GM12891 (cell line): Measurements from ENCODE around the gene OXCT2.
A peak's percentile ranks its signal among the peaks of the same experiment; 100 is the strongest.
"Not testable (repeated sequence)": the region's sequence is repeated elsewhere in the genome, so short reads cannot be mapped to it uniquely, and the experiment has no call there.

ENCODE experiments used
- DNase-seq: peaks from one replicate; pipeline ENCODE4 v3.0.0; 2011; ENCODE audit warnings: low spot score; ENCODE audit not compliant: insufficient read length
- FAIRE-seq: peaks from 2 replicates; lab custom pipeline; 2011; peaks lifted over from hg19 to GRCh38; lab: Jason Lieb, UNC
- PAX5 ChIP-seq: IDR thresholded peaks from 2 replicates; pipeline ENCODE4 v1.6.1; 2011; ENCODE audit warnings: low read length, moderate library complexity, mild to moderate bottlenecking; ENCODE audit not compliant: insufficient read depth, severe bottlenecking
- POLR2A ChIP-seq: IDR thresholded peaks from 2 replicates; pipeline ENCODE4 v1.6.1; 2011; ENCODE audit warnings: low read depth, low read length, control low read depth
- POLR2AphosphoS5 ChIP-seq: IDR thresholded peaks from 2 replicates; pipeline ENCODE4 v1.6.1; 2011; ENCODE audit warnings: low read depth, low read length, control low read depth
- POU2F2 ChIP-seq: IDR thresholded peaks from 2 replicates; pipeline ENCODE4 v1.6.1; 2011; ENCODE audit warnings: low read depth, mild to moderate bottlenecking, control low read depth, low read length, moderate library complexity
- SPI1 ChIP-seq: IDR thresholded peaks from 2 replicates; pipeline ENCODE4 v1.6.1; 2011; ENCODE audit warnings: low read depth, low read length, control low read depth
- TAF1 ChIP-seq: IDR thresholded peaks from 2 replicates; pipeline ENCODE4 v1.6.1; 2011; ENCODE audit warnings: low read depth, low read length, control low read depth

OXCT2 gene

DNA sequence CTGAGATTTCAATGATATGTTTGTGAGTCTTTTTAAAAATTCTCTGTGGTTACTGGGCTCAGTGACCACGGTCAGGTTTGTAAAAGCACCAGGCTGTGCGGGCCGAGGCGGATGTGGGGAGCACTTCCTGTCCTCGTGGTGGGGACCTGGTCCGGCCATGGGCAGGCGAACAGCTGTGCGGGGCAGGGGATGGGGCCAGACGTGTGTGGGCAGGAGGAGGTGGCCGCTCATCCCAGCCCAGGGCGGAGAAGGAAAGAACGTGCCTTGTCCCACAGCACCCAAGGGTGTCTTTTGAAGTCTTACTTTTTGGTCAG lies 5.2 kb upstream of the OXCT2 start:
- no peak for DNase-seq
- TF ChIP-seq POLR2A (no peak), POLR2AphosphoS5 (no peak), PAX5 (no peak), POU2F2 (no peak), SPI1 (0 out of 2 replicates have a peak, but pooled peaks have one; percentile 17), TAF1 (no peak)
- FAIRE-seq: peak; percentile 51

DNA sequence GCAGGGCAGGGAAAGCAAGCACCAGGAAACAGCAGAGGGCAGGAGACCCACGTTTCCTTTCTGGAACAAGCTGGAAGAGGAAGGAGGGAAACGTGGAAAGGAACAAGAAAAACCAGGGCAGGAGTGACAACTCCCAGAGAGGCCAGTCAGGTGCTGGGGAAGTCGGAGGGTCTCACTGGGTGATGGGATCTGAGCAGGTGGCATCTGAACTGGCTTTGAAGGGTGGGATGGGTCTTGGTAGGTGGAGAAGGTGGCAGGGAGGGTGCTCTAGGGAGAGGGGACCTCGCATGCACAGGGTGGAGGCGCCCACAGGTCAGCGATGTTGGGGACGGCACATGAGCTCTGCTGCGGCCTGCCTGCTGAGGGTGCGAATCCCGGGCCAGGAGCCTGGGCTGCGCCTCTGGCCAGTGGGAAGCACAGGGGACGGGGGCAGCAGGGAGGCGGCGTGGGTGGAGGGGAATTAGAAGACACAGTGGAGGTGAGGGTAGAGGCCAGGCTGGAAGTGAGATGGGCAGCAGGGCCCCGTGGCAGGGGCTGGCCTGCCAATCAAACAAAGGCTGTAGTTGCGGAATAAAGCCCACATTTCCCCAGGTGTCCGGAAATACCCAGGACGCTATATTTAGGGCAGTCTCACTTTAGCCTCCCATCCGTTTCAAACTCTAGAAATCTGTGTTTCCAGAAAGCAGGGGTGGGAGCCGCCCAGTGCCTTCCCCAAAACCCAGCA lies 4.7 kb upstream of the OXCT2 start:
- DNase-seq: not testable (repeated sequence)
- peak; percentile 92 for FAIRE-seq

- not testable (repeated sequence) for FAIRE-seq, DNase-seq
These were observed 4.0 kb upstream of the OXCT2 start for GRCh38 chr1:39775141-39775540.

- FAIRE-seq: peak; percentile 89
- DNase-seq: not testable (repeated sequence)
These were observed 2.3 kb upstream of the OXCT2 start for GRCh38 chr1:39773369-39773979.

DNA sequence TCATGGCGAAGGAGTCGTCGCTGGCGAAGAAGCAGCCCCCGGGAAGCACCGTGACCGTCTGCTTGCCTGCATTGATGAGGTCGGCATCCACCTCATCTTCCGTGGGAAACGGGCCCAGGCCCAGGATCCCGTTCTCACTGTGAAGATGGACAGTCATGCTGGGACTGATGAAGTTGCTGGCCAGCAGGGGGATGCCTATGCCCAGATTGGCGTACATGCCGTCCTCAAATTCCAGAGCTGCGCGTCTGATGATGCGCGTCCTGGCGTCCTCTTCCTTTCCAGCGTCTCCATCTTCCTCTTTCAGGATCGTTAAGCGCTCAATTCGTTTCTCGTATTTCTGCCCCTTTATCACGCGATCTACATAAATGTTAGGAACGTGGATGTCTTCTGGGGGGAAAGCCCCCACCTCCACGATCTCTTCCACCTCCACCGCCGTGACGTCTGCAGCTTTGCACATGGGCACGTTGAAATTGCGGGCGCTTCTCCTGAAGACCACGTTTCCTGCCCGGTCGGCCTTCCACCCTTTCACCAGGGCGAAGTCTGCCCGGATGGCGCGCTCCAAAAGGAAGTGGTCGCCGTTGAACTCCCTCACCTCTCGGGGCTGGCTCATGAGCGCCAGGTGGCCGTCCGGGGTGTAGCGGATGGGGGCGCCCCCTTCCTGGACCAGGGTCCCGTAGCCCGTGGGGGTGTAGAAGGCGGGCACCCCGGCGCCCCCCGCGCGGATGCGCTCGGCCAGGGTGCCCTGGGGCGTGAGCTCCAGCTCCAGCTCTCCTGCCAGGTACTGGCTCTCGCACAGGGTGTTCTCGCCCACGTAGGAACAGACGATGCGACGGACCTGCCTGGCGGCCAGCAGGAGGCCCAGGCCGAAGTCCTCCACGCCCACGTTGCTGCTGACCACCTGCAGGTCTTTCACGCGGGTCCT lies 787 bp downstream of the OXCT2 start:
- FAIRE-seq: peak; percentile 95
- DNase-seq: not testable (repeated sequence)

DNA sequence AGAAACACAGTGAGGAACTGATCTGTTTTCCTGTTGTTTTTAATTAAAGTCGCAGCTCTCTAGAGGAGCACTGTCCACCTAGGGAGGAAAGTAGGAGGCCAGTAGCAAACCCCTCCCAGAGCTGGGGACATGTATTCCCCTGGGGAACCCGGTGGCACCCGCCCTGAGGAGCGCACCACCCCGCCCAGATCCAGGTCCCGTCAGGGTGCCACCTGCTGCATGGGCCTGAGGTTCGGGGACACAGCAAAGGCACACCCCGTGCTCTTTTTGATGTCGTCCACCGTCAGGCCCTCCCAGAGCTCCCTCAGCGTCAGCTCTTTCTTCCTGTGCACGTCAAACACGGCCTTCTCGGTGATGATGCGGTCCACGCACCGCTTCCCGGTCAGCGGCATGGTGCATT lies 1.6 kb downstream of the OXCT2 start:
- not testable (repeated sequence) for DNase-seq
- FAIRE-seq: peak; percentile 45

DNA sequence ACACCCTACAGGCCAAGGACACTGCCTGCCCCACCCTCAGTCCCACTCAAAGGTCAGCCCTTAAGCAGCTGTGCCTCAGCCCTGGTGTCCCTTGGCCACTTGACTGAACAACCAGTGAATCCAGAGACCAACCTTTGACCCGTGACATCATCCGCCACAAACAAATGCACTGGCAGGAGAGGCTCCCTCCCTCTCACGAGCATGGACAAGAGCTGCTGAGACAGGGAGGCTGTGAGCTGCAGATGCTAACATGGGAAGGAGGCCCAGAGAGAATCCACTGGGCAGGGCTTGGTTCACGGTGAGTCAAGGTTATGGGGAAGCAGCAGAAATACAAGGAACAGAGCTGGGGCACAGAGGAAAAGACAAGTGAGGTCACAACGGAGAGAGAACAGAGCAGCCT lies 4.7 kb downstream of the OXCT2 start:
- not testable (repeated sequence) for DNase-seq, FAIRE-seq

DNA sequence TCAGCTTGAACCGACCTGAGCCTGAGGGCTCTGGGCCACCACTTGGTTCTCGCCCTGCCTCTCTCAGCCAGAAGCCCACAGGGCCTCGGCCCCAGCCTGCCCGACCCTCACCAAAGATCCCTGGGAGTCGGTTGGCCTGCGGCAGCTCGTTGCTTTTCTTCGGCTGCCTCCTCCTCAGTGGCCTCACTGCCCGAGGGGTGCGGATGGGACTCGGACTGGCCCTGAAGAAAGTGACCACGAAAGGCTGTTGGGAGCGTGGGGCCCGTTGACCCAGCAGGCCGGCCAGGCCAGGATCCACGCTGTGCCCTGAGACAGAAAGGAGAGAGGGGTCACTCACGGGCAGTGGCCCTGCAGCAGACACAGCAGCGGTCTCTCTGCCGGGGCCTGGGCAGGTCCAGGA lies 6.6 kb downstream of the OXCT2 start:
- not testable (repeated sequence) for DNase-seq, FAIRE-seq

DNA sequence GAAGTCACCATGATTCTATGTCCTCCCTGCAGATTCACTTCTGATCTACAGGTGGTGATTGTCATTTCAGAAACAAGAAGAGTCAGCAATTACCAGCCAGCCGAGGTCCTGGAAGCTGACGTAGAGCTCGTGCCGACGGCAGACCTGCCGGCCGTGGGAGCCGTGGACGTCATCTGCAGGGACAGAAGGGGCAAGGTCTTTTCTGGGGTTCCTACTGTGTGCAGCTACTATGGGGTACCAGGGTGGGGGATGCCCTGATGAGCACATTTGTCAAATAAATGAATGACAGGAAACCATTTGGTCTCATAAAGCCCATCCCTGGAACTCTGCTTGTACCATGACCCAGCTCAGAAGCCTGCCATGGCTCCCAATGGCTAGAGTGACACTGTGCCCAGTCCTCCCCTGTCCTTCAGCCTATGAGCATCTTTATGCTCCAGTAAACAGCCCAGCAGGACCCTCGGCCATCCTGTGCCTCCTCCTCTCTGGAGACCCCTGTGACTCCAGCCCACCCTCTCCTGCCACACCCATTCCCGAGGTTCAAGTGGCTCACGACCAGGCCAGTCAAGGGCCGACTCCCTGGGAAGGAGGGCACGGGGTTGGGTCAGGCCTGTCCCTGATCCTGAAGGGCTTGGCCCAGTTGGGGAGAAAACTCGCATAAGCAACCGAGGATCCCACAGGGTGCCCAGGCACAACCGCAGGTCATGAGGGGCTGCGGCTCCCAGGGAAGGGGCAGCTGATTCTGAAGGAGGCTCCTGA lies 7.4 kb downstream of the OXCT2 start:
- FAIRE-seq, DNase-seq: not testable (repeated sequence)

DNA sequence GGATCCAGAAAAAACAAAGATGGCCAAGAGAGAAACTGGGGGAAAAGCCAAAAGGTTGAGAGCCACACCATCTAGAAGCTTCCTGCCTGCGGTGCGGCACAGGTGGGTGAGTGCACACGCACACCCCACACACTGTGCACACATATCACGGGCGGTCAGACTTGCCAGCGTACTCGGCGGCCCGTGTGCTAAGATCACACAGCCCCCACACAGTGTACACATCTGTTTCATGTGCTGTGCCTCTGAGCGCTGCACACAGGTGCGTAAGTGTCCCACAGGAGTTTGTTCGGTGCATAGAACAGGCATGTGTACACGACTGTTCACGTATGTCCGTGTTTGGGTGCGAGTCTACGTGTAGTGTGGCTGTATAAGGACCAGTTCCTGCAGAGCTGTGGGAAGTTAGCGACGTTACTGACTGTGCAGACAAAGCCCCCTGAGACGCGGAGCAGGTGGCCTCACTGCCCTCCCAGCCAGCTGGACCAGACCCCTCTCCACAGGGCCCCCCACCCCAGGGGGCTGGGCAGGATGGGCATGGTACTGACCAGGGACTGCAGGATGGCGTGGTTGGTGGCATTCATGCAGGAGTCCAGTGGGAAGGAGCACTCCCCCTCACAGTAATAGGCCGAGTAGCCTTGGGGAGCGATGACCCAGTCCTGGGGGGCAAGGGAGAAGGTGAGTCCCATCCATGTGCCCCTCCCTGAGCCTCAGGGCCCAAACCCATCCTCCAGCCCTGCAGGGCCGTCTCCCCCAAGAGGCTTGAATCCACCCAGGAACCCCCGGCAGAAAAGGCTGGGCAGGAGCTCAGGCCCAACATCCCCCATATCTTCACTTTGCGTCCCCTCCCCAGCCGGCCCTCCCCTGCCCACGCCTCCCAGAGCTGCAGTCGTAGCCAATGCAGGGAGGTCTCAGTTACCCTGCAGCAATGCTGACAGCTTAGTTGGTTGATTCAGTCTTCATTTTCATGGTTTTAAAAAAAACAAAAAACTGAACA lies 8.3 kb downstream of the OXCT2 start:
- TF ChIP-seq TAF1: no peak
- no peak for TF ChIP-seq POLR2A
- TF ChIP-seq POLR2AphosphoS5: no peak
- FAIRE-seq (no peak), DNase-seq (no peak)

GRCh38 chr1:39761557-39762260 lies 9.4 kb downstream of the OXCT2 start:
- DNase-seq (no peak), FAIRE-seq (no peak)
- TF ChIP-seq POLR2AphosphoS5 (no peak), POLR2A (no peak), SPI1 (no peak), TAF1 (no peak), PAX5 (no peak), POU2F2 (no peak)
